K562 (cell line): ENCODE data around the gene UNC13A. TPM values are rescaled to one million over a fixed set of nuclear protein-coding genes. Genes with fewer than 3 reads are reported as not detected.

ENCODE experiments used
- BHLHE40 ChIP-seq: IDR thresholded peaks from 2 replicates; pipeline ENCODE4 v1.6.1; 2011; ENCODE audit warnings: low read length, improper control_type of control experiment
- CHD4 ChIP-seq: fragments of 200-600 bp; sonication (generic); IDR thresholded peaks from 3 replicates; pipeline ENCODE4 v1.6.1; 2012; ENCODE audit warnings: low read depth, mild to moderate bottlenecking, mixed read lengths, low read length, inconsistent platforms; ENCODE audit not compliant: insufficient read depth, insufficient replicate concordance, poor library complexity, severe bottlenecking
- EHMT2 ChIP-seq: fragments of 450-650 bp; IDR thresholded peaks from 2 replicates; pipeline ENCODE4 v1.6.1; 2018; ENCODE audit warnings: antibody characterized with exemption
- JUND ChIP-seq, 2 experiments: IDR thresholded peaks; 2 replicates in 1 of 2; 3 replicates in 1 of 2; pipeline ENCODE4 v1.6.1; 2011; ENCODE audit warnings: borderline replicate concordance in 2 of 2, low read depth in 2 of 2, low read length in 2 of 2, improper control_type of control experiment in 1 of 2, missing biosample characterization in 1 of 2, missing genetic modification characterization in 1 of 2, missing genetic modification reagents in 1 of 2
- KDM4B ChIP-seq, 2 experiments: fragments of 450-650 bp in 1 of 2; sonication (generic) in 1 of 2; IDR thresholded peaks; 2 replicates each; pipeline ENCODE4 v1.6.1; 2016 to 2017; ENCODE audit warnings: borderline replicate concordance in 2 of 2, antibody characterized with exemption in 1 of 2, low read depth in 1 of 2, mild to moderate bottlenecking in 1 of 2
- KLF16 ChIP-seq: IDR thresholded peaks from 2 replicates; pipeline ENCODE4 v1.6.1; 2016; ENCODE audit warnings: antibody characterized with exemption
- MAZ ChIP-seq, 2 experiments: fragments of 450-650 bp in 1 of 2; sonication (generic) in 1 of 2; formaldehyde crosslinking; IDR thresholded peaks in 1 of 2; conservative IDR thresholded peaks in 1 of 2; 2 replicates each; pipeline versions ENCODE4 v1.4.0 to v1.5.0; 2020; ENCODE audit warnings: mild to moderate bottlenecking in 1 of 2, missing genetic modification reagents in 1 of 2
- MYNN ChIP-seq, 2 experiments: sonication (generic); formaldehyde crosslinking in 1 of 2; IDR thresholded peaks; 2 replicates each; pipeline versions ENCODE4 v1.5.0 to v1.6.1; 2016 to 2020; ENCODE audit warnings: antibody characterized with exemption in 1 of 2, missing genetic modification reagents in 1 of 2
- NELFE ChIP-seq: IDR thresholded peaks from 2 replicates; pipeline ENCODE4 v1.6.1; 2011; ENCODE audit warnings: mild to moderate bottlenecking; ENCODE audit not compliant: insufficient read depth, insufficient read length
- SMARCE1 ChIP-seq: fragments of 450-650 bp; IDR thresholded peaks from 2 replicates; pipeline ENCODE4 v1.7.1; 2016; ENCODE audit warnings: mild to moderate bottlenecking
- ZBTB7A ChIP-seq: IDR thresholded peaks from 2 replicates; pipeline ENCODE4 v1.6.1; 2011; ENCODE audit warnings: low read depth, mild to moderate bottlenecking, low read length, moderate library complexity, borderline replicate concordance; ENCODE audit not compliant: control insufficient read depth
- ZNF197 ChIP-seq: fragments of 200-800 bp; sonication (Bioruptor generic); IDR thresholded peaks from 2 replicates; pipeline ENCODE4 v1.6.1; 2016; ENCODE audit warnings: low read depth, missing genetic modification characterization, missing compliant biosample characterization
- ZNF589 ChIP-seq: fragments of 200-800 bp; sonication (Bioruptor generic); IDR thresholded peaks from 2 replicates; pipeline ENCODE4 v1.6.1; 2016; ENCODE audit warnings: low read depth, missing genetic modification characterization, missing compliant biosample characterization
- ZNF766 ChIP-seq: fragments of 200-800 bp; sonication (Bioruptor generic); conservative IDR thresholded peaks from 2 replicates; pipeline ENCODE4 v1.6.1; 2016; ENCODE audit warnings: missing genetic modification characterization, missing compliant biosample characterization
- polyA plus RNA-seq, 8 experiments: library from polyadenylated mRNA; depleted of rRNA in 4 of 8; stranded (reverse) in 5 of 8; unstranded in 3 of 8; fragments of >200 nt; fragmentation: Nextera tagmentation in 2 of 8; fragmentation: Illumina TruSeq in 1 of 8; extraction: Ambion mirVana in 2 of 8; extraction: Trizol in 1 of 8; gene quantifications; 2 replicates each; pipeline versions ENCODE4 v1.2.1 to v1.2.3, GENCODE V29; 2011 to 2014; ENCODE audit warnings: inconsistent platforms in 1 of 8, missing spikeins in 1 of 8
- total RNA-seq, 7 experiments: library from RNA; depleted of rRNA in 6 of 7; stranded (reverse); fragments of >200 nt in 6 of 7; fragmentation: Illumina TruSeq in 2 of 7; extraction: Trizol in 2 of 7; gene quantifications; 2 replicates each; pipeline versions ENCODE4 v1.2.1 to v1.2.3, GENCODE V29; 2011 to 2021; ENCODE audit warnings: low replicate concordance in 1 of 7
- TF ChIP-seq, protein P1 (sequence below), 2 experiments: IDR thresholded peaks; 2 replicates each; pipeline ENCODE4 v1.6.1; 2011; ENCODE audit warnings: borderline replicate concordance in 1 of 2, control low read depth in 1 of 2, low read depth in 1 of 2, low read length in 1 of 2, mild to moderate bottlenecking in 1 of 2, mixed read lengths in 1 of 2, moderate library complexity in 1 of 2; ENCODE audit not compliant: insufficient read depth in 1 of 2, insufficient read length in 1 of 2, poor library complexity in 1 of 2, severe bottlenecking in 1 of 2; ENCODE audit errors: extremely low read depth in 1 of 2
- TF ChIP-seq, protein P2 (sequence below): fragments of 450-650 bp; formaldehyde crosslinking; IDR thresholded peaks from 2 replicates; pipeline ENCODE4 v1.4.0; 2020; ENCODE audit warnings: mild to moderate bottlenecking
- TF ChIP-seq, protein P3 (sequence below), 2 experiments: IDR thresholded peaks; 2 replicates each; pipeline ENCODE4 v1.6.1; 2012; ENCODE audit warnings: improper control_type of control experiment in 2 of 2, low read depth in 2 of 2, low read length in 2 of 2, borderline replicate concordance in 1 of 2
- TF ChIP-seq, protein P4 (sequence below): sonication (generic); formaldehyde crosslinking; IDR thresholded peaks from 2 replicates; pipeline ENCODE4 v1.9.0; 2022; ENCODE audit warnings: mild to moderate bottlenecking, missing genetic modification reagents

Gene UNC13A
- total and polyA plus RNA-seq, 9 of the 15 experiments (the other 6 are each of a cell fraction or from before 2014, with no cell fraction given): 0.03 to 1.0 (median 0.25) TPM

DNA sequence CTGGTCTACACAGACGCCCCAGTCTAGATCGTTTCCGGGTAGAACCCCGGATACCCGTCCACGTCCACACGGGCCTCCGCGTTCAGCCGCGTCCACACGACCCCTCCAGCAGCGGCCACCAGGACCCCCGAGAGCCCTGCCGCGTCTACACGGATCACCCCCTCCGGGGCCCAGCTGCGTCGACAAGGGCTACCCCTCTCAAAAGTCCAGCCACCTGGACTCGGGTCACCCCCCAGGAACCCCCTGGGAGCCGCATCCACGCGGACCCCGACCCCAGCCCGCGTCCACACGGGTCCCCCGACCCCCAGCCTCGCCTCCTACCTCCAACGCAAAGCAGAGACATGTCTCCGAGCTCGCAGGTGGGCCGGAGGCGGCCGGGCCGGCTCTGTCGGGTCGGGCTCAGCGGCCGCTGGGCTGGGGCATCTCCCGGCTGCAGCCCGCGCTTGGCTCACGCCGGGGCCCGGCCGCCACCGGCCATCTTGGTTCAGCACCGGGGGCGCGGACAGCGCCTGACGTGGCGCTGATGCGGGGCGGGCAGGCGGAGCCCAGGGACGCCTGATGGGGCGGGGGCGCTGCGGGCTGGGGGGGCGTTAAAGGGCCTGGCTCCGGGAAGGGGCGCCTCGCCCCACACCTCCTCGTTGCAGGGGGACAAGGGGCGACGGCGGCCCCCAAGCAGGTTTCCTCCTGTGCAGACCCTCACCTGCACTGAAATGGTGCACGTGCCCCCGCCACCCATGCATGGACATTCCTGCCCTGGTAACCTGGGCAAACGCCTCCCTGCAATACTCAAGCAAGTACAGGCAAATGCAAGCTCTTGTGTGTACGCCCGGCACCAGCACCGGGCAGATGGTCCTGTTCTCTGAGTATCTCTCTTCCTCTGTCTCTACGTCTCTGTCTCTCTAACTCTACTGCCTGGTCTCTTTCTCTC lies at the start of gene UNC13A (continued):
- TF ChIP-seq JUND (IDR thresholded peaks at IDR 0.05; ENCODE audit: borderline replicate concordance, low read depth, low read length) (peak; percentile 28; the same call in 1 of the 2 replicates), JUND (tag; IDR thresholded peaks at IDR 0.05; ENCODE audit: borderline replicate concordance, low read depth, low read length) (no peak; the same call in 2 of the 3 replicates), KLF16 (no peak), BHLHE40 (0 out of 2 replicates have a peak, but pooled peaks have one; percentile 4), NELFE (no peak), ZBTB7A (peak; percentile 94), KDM4B (IDR thresholded peaks at IDR 0.05; ENCODE audit: borderline replicate concordance in 2 of 2, low read depth in 1 of 2) (0 out of 4 replicates have a peak, but pooled peaks of 1 of the 2 experiments have one; percentile 54), EHMT2 (peak; percentile 94), MAZ (CRISPR knock-in tag; conservative IDR thresholded peaks at IDR 0.05 in 1 of 2, IDR thresholded peaks at IDR 0.05 in 1 of 2) (peak in 1 of 2 experiments; percentile 88; a peak in 2 of 4 replicates), ZNF766 (CRISPR knock-in tag) (peak; percentile 56; the same call in 1 of the 2 replicates), ZNF197 (CRISPR knock-in tag) (0 out of 2 replicates have a peak, but pooled peaks have one; percentile 40), SMARCE1 (no peak), CHD4 (no peak), MYNN (IDR thresholded peaks at IDR 0.05) (peak; percentile 33; the same call in 1 of the 2 replicates), MYNN (CRISPR knock-in tag; IDR thresholded peaks at IDR 0.05) (no peak), ZNF589 (0 out of 2 replicates have a peak, but pooled peaks have one; percentile 25)
- TF ChIP-seq, protein P1, sequence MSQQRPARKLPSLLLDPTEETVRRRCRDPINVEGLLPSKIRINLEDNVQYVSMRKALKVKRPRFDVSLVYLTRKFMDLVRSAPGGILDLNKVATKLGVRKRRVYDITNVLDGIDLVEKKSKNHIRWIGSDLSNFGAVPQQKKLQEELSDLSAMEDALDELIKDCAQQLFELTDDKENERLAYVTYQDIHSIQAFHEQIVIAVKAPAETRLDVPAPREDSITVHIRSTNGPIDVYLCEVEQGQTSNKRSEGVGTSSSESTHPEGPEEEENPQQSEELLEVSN (IDR thresholded peaks at IDR 0.05; ENCODE audit: borderline replicate concordance in 1 of 2, extremely low read depth in 1 of 2, insufficient read depth in 1 of 2, insufficient read length in 1 of 2, low read depth in 1 of 2, low read length in 1 of 2, poor library complexity in 1 of 2, severe bottlenecking in 1 of 2): peak in 1 of 2 experiments; percentile 43
- TF ChIP-seq, protein P2, sequence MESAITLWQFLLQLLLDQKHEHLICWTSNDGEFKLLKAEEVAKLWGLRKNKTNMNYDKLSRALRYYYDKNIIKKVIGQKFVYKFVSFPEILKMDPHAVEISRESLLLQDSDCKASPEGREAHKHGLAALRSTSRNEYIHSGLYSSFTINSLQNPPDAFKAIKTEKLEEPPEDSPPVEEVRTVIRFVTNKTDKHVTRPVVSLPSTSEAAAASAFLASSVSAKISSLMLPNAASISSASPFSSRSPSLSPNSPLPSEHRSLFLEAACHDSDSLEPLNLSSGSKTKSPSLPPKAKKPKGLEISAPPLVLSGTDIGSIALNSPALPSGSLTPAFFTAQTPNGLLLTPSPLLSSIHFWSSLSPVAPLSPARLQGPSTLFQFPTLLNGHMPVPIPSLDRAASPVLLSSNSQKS: no peak
- TF ChIP-seq, protein P3, sequence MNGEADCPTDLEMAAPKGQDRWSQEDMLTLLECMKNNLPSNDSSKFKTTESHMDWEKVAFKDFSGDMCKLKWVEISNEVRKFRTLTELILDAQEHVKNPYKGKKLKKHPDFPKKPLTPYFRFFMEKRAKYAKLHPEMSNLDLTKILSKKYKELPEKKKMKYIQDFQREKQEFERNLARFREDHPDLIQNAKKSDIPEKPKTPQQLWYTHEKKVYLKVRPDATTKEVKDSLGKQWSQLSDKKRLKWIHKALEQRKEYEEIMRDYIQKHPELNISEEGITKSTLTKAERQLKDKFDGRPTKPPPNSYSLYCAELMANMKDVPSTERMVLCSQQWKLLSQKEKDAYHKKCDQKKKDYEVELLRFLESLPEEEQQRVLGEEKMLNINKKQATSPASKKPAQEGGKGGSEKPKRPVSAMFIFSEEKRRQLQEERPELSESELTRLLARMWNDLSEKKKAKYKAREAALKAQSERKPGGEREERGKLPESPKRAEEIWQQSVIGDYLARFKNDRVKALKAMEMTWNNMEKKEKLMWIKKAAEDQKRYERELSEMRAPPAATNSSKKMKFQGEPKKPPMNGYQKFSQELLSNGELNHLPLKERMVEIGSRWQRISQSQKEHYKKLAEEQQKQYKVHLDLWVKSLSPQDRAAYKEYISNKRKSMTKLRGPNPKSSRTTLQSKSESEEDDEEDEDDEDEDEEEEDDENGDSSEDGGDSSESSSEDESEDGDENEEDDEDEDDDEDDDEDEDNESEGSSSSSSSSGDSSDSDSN (IDR thresholded peaks at IDR 0.05; ENCODE audit: borderline replicate concordance in 1 of 2, low read depth in 2 of 2, low read length in 2 of 2): peak; percentile 78 to 83; a peak in 1 of 4 replicates
- TF ChIP-seq, protein P4, sequence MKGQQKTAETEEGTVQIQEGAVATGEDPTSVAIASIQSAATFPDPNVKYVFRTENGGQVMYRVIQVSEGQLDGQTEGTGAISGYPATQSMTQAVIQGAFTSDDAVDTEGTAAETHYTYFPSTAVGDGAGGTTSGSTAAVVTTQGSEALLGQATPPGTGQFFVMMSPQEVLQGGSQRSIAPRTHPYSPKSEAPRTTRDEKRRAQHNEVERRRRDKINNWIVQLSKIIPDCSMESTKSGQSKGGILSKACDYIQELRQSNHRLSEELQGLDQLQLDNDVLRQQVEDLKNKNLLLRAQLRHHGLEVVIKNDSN (CRISPR knock-in tag): peak; percentile 25; the same call in 1 of the 2 replicates
